OCI-LY7 (cell line): ENCODE measurements around the gene TPO. TPM values are rescaled to one million over a fixed set of nuclear protein-coding genes. Genes with fewer than 3 reads are reported as not detected.

Source experiments
- BruUV-seq: library from RNA; stranded (reverse); fragments of 400-500 nt; replicated peaks from 2 replicates; lab custom pipeline; 2021; lab: Mats Ljungman, UMichigan
- CTCF ChIA-PET: fragments of 300-600 bp; sonication (Branson Sonifier 250); formaldehyde crosslinking; loops from one replicate; lab custom pipeline; 2022; ENCODE audit warnings: antibody characterized with exemption; ENCODE audit not compliant: unreplicated experiment; lab: Charles Lee
- POLR2A ChIA-PET: fragments of 300-600 bp; sonication (Branson Sonifier 250); formaldehyde crosslinking; loops from one replicate; lab custom pipeline; 2022; ENCODE audit warnings: antibody characterized with exemption; lab: Charles Lee
- DNase-seq: peaks from one replicate; pipeline ENCODE4 v3.0.0-alpha.2; 2015; ENCODE audit warnings: low spot score
- H2AFZ ChIP-seq: fragments of 200-600 bp; sonication (generic), shearing (Covaris generic); 2 replicates; pipeline ENCODE4 v1.6.1; 2014; ENCODE audit warnings: mild to moderate bottlenecking, antibody characterized with exemption, low read length, moderate library complexity
- H3K27ac ChIP-seq: fragments of 200-600 bp; sonication (generic); 2 replicates; pipeline ENCODE4 v1.5.1; 2014; ENCODE audit warnings: mixed run types, low read depth, mild to moderate bottlenecking, moderate library complexity, low read length, inconsistent platforms; ENCODE audit not compliant: poor library complexity, severe bottlenecking
- H3K36me3 ChIP-seq: fragments of 200-600 bp; sonication (generic); 2 replicates; pipeline ENCODE4 v1.6.1; 2014; ENCODE audit warnings: mild to moderate bottlenecking, antibody characterized with exemption, low read length, moderate library complexity, mixed read lengths; ENCODE audit not compliant: insufficient read depth
- H3K4me1 ChIP-seq: fragments of 200-600 bp; sonication (generic); 2 replicates; pipeline ENCODE4 v1.5.1; 2014; ENCODE audit warnings: mild to moderate bottlenecking, low read length; ENCODE audit not compliant: insufficient read depth, poor library complexity, severe bottlenecking
- H3K4me2 ChIP-seq: fragments of 200-600 bp; sonication (generic); 2 replicates; pipeline ENCODE4 v1.6.1; 2014; ENCODE audit warnings: mild to moderate bottlenecking, low read length
- H3K4me3 ChIP-seq: fragments of 200-600 bp; sonication (generic); 2 replicates; pipeline ENCODE4 v1.5.1; 2014; ENCODE audit warnings: mild to moderate bottlenecking, low read depth, low read length; ENCODE audit not compliant: poor library complexity, severe bottlenecking
- H3K79me2 ChIP-seq: fragments of 200-600 bp; sonication (generic); 2 replicates; pipeline ENCODE4 v1.6.1; 2016; ENCODE audit warnings: low read depth, mild to moderate bottlenecking, low read length, moderate library complexity, mixed read lengths; ENCODE audit not compliant: insufficient read depth
- H3K9me2 ChIP-seq: fragments of 200-600 bp; sonication (generic); 2 replicates; pipeline ENCODE4 v1.6.1; 2016; ENCODE audit warnings: mild to moderate bottlenecking, low read length, mixed read lengths; ENCODE audit not compliant: insufficient read depth
- H3K9me3 ChIP-seq: fragments of 200-600 bp; sonication (generic); 2 replicates; pipeline ENCODE4 v1.6.1; 2014; ENCODE audit warnings: mild to moderate bottlenecking, mixed run types, low read length, mixed read lengths
- H4K20me1 ChIP-seq: fragments of 200-600 bp; sonication (generic); 2 replicates; pipeline ENCODE4 v1.6.1; 2014; ENCODE audit warnings: mild to moderate bottlenecking, antibody characterized with exemption, low read length, moderate library complexity, mixed read lengths; ENCODE audit not compliant: insufficient read depth
- EZH2phosphoT487 ChIP-seq: fragments of 200-600 bp; sonication (generic); IDR thresholded peaks from 2 replicates; pipeline ENCODE4 v1.6.1; 2018; ENCODE audit warnings: low read depth, borderline replicate concordance, mild to moderate bottlenecking, mixed run types, antibody characterized with exemption, low read length, moderate library complexity, mixed read lengths
- intact Hi-C: fragments of 100-400 bp; cut with micrococcal nuclease; formaldehyde crosslinking; loops from one replicate; pipeline ENCODE4 v1.10.0; 2022; ENCODE audit not compliant: unreplicated experiment
- total RNA-seq, 2 experiments: library from RNA; depleted of rRNA in 1 of 2; stranded (reverse); fragments of >200 nt in 1 of 2; shearing (Covaris generic) in 1 of 2; gene quantifications; 2 replicates each; pipeline ENCODE4 v1.2.3, GENCODE V29; 2014 to 2022
- TF ChIP-seq, protein P1 (sequence below): fragments of 200-600 bp; sonication (generic); conservative IDR thresholded peaks from 2 replicates; pipeline ENCODE4 v1.5.1; 2014; ENCODE audit warnings: mild to moderate bottlenecking, antibody characterized with exemption, low read length, moderate library complexity, mixed read lengths

TPO gene
- total RNA-seq, 2 experiments from 2014 or later, result not detected

DNA sequence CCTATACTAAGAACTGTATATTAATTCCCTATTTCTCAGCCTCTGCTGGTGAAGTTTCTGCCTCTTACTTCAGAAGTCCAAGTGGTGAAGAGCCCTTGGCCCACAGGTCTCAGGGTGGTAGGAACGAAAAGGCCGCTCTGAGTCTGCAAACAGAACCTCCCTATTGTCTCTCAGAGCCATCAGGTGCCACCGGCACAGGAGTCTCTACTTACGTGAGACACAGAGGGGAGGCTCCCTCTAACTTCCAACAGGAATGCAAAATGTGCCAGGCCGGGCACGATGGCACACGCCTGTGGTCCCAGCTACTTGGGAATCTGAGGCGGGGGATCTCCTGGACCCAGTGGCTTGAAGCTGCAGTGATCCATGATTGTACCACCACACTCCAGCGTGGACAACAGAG lies 143.0 kb downstream of the TPO start:
- Histone ChIP-seq H3K36me3 (no peaks in the 10 kb centered on the region), H4K20me1 (no peaks in the 10 kb centered on the region), H3K9me2 (no peaks in the 10 kb centered on the region), H3K27ac (no peak overlapping the region), H3K4me3 (no peak overlapping the region), H3K79me2 (no peaks in the 10 kb centered on the region), H3K9me3 (no peaks in the 10 kb centered on the region), H2AFZ (no peak overlapping the region), H3K4me2 (no peak overlapping the region), H3K4me1 (no peaks in the 10 kb centered on the region)
- ChIA-PET POLR2A (no interaction called here), CTCF (no interaction called here)
- intact Hi-C loops, result no loop called here
- DNase-seq, result no peak
- TF ChIP-seq, protein P1, sequence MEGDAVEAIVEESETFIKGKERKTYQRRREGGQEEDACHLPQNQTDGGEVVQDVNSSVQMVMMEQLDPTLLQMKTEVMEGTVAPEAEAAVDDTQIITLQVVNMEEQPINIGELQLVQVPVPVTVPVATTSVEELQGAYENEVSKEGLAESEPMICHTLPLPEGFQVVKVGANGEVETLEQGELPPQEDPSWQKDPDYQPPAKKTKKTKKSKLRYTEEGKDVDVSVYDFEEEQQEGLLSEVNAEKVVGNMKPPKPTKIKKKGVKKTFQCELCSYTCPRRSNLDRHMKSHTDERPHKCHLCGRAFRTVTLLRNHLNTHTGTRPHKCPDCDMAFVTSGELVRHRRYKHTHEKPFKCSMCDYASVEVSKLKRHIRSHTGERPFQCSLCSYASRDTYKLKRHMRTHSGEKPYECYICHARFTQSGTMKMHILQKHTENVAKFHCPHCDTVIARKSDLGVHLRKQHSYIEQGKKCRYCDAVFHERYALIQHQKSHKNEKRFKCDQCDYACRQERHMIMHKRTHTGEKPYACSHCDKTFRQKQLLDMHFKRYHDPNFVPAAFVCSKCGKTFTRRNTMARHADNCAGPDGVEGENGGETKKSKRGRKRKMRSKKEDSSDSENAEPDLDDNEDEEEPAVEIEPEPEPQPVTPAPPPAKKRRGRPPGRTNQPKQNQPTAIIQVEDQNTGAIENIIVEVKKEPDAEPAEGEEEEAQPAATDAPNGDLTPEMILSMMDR, result no peak
- TF ChIP-seq EZH2phosphoT487, result no peak
- BruUV-seq, result no TSS peak

DNA sequence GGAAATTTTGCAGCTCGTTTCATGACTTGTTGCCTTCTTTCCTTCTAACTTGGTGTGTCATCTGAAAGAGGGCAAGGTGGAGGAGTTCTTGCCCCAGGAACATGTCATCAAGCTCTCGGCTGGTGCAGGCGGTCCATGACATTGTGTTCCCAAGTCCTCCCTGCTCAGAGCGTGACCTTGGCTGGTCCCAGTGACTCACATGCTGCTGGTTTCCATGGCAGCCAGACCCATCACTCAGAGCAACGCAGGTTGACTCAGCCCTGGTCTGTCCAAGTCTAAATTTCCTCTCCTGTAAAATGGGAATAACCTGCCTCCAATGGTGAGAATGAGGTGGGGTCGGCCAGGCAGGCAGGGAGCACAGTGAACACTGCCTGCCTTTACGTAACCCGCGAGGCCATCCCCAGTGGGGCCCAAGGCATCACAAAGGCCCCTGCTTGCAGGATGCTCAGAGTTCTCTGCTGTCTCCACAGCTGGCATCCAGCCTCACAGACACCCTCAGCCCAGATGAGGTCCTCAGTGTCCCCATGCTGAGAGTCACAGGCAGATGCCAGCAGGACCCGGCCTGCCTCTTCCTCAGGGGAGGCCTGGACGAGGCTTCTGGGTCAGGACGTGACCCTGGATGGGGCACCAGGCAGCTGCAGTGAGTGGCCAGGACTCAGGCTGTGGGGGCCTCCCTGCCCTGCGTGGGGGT lies 143.7 kb downstream of the TPO start:
- Histone ChIP-seq H3K9me2 (no peaks in the 10 kb centered on the region), H3K79me2 (no peaks in the 10 kb centered on the region), H2AFZ (no peak overlapping the region), H4K20me1 (no peaks in the 10 kb centered on the region), H3K36me3 (no peaks in the 10 kb centered on the region), H3K4me1 (no peaks in the 10 kb centered on the region), H3K4me2 (no peak overlapping the region), H3K27ac (no peak overlapping the region), H3K9me3 (no peaks in the 10 kb centered on the region), H3K4me3 (no peak overlapping the region)
- TF ChIP-seq, protein P1, result no peak
- TF ChIP-seq EZH2phosphoT487, result no peak
- POLR2A ChIA-PET, result no interaction called here
- CTCF ChIA-PET, result no interaction called here
- DNase-seq, result no peak
- no TSS peak for BruUV-seq
- intact Hi-C loops, result no loop called here

DNA sequence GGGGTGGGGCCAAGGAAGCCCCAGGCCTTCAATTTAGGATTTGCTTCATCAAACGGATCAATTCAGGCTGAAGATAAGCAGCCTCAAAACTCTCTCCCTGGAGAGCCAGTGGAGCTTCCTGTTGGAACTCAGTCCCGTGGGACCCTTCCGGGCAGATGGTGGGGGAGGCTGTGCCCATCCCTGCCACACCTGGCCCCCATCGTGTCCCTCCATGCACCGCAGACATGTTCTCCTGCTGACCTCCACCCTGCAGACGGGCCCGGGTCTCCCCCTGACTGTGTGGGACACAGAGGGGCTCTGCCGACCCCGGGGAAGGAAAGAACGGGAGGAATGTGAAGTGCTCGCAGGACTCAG lies 144.2 kb downstream of the TPO start:
- intact Hi-C loops, result no loop called here
- ChIA-PET CTCF (no interaction called here), POLR2A (no interaction called here)
- no peaks in the 10 kb centered on the region for H3K9me3 ChIP-seq
- no peaks in the 10 kb centered on the region for H3K36me3 ChIP-seq
- H3K9me2 ChIP-seq, result no peaks in the 10 kb centered on the region
- no peak for TF ChIP-seq EZH2phosphoT487
- TF ChIP-seq, protein P1, result no peak
- H3K4me1 ChIP-seq, result no peaks in the 10 kb centered on the region
- no peak overlapping the region for H3K4me3 ChIP-seq
- BruUV-seq, result no TSS peak
- no peak for DNase-seq
- no peak overlapping the region for H3K4me2 ChIP-seq
- no peaks in the 10 kb centered on the region for H4K20me1 ChIP-seq
- no peak overlapping the region for H3K27ac ChIP-seq
- no peaks in the 10 kb centered on the region for H3K79me2 ChIP-seq
- H2AFZ ChIP-seq, result no peak overlapping the region
